IMR-90 (cell line): Measurements from ENCODE around the gene SLCO3A1. TPM values are rescaled to one million over a fixed set of nuclear protein-coding genes. Genes with fewer than 3 reads are reported as not detected.

Source experiments
- ATAC-seq: fragments of 200-7000 bp; cut with Tn5 transposase; 2 replicates; pipeline ENCODE4 v1.9.1; 2020; ENCODE audit warnings: low read depth, mild to moderate bottlenecking, moderate library complexity
- BruUV-seq: library from RNA; stranded (reverse); fragments of 400-500 nt; replicated peaks from 2 replicates; lab custom pipeline; 2021; lab: Mats Ljungman, UMichigan
- CTCF ChIA-PET: fragments of 300-600 bp; formaldehyde crosslinking; extraction: SDS; loops from one replicate; lab custom pipeline; 2021; ENCODE audit warnings: antibody characterized with exemption; lab: Yijun Ruan, JAX
- POLR2A ChIA-PET: fragments of 300-600 bp; sonication (Branson Sonifier 250); formaldehyde crosslinking; loops from one replicate; lab custom pipeline; 2022; ENCODE audit warnings: antibody characterized with exemption; ENCODE audit not compliant: unreplicated experiment; lab: Charles Lee
- DNase-seq: peaks from one replicate; pipeline ENCODE4 v3.0.0; 2013
- H2AFZ ChIP-seq: replicated peaks from 2 replicates; pipeline ENCODE3; 2013; ENCODE audit warnings: low read length, mild to moderate bottlenecking; ENCODE audit not compliant: poor library complexity
- H2AK5ac ChIP-seq: 2 replicates; pipeline ENCODE4 v1.6.1; 2013; ENCODE audit warnings: low read depth, low read length, inconsistent platforms
- H2AK9ac ChIP-seq: replicated peaks from 2 replicates; pipeline ENCODE3; 2013; ENCODE audit warnings: mild to moderate bottlenecking, low read depth, low read length, moderate library complexity; ENCODE audit not compliant: poor library complexity
- H2BK120ac ChIP-seq: 2 replicates; pipeline ENCODE4 v1.6.1; 2013; ENCODE audit warnings: low read depth, low read length, inconsistent platforms
- H2BK15ac ChIP-seq: 3 replicates; pipeline ENCODE4 v1.6.1; 2013; ENCODE audit warnings: low read depth, low read length, inconsistent platforms
- H2BK20ac ChIP-seq: 2 replicates; pipeline ENCODE4 v1.6.1; 2013; ENCODE audit warnings: low read depth, mild to moderate bottlenecking, inconsistent platforms, low read length, moderate library complexity
- H2BK5ac ChIP-seq: 2 replicates; pipeline ENCODE4 v1.6.1; 2013; ENCODE audit warnings: mild to moderate bottlenecking, low read depth, low read length, inconsistent platforms; ENCODE audit not compliant: poor library complexity, severe bottlenecking
- H3K14ac ChIP-seq: replicated peaks from 2 replicates; pipeline ENCODE4 v1.6.1; 2013; ENCODE audit warnings: low read depth, low read length, inconsistent platforms
- H3K18ac ChIP-seq: 2 replicates; pipeline ENCODE4 v1.6.1; 2013; ENCODE audit warnings: low read depth, low read length, control low read depth
- H3K23ac ChIP-seq: 2 replicates; pipeline ENCODE4 v1.6.1; 2013; ENCODE audit warnings: low read depth, low read length, inconsistent platforms
- H3K27ac ChIP-seq: 2 replicates; pipeline ENCODE4 v1.5.1; 2013; ENCODE audit warnings: mild to moderate bottlenecking, control low read depth, low read length; ENCODE audit not compliant: insufficient read depth
- H3K27me3 ChIP-seq: 2 replicates; pipeline ENCODE4 v1.6.1; 2013; ENCODE audit warnings: low read length; ENCODE audit not compliant: control insufficient read depth, insufficient read depth
- H3K36me3 ChIP-seq: 2 replicates; pipeline ENCODE4 v1.6.1; 2013; ENCODE audit warnings: low read length, mixed read lengths; ENCODE audit not compliant: control insufficient read depth, insufficient read depth
- H3K4ac ChIP-seq: 2 replicates; pipeline ENCODE4 v1.6.1; 2013; ENCODE audit warnings: low read depth, low read length, inconsistent platforms
- H3K4me1 ChIP-seq: 2 replicates; pipeline ENCODE4 v1.6.1; 2013; ENCODE audit warnings: low read length, mixed read lengths; ENCODE audit not compliant: control insufficient read depth, insufficient read depth
- H3K4me2 ChIP-seq: 2 replicates; pipeline ENCODE4 v1.6.1; 2013; ENCODE audit warnings: low read depth, mild to moderate bottlenecking, control low read depth, low read length, moderate library complexity
- H3K4me3 ChIP-seq: 2 replicates; pipeline ENCODE4 v1.5.1; 2013; ENCODE audit warnings: low read depth, mild to moderate bottlenecking, control low read depth, low read length, moderate library complexity; ENCODE audit not compliant: insufficient read depth
- H3K56ac ChIP-seq: 2 replicates; pipeline ENCODE4 v1.6.1; 2013; ENCODE audit warnings: low read length, inconsistent platforms; ENCODE audit not compliant: insufficient read depth; ENCODE audit errors: extremely low read depth
- H3K79me1 ChIP-seq, 2 experiments: 2 replicates each; pipeline ENCODE4 v1.6.1; 2013; ENCODE audit warnings: low read length in 2 of 2, inconsistent platforms in 1 of 2, low read depth in 1 of 2
- H3K9ac ChIP-seq: 2 replicates; pipeline ENCODE4 v1.6.1; 2013; ENCODE audit warnings: low read depth, low read length, control low read depth
- H3K9me1 ChIP-seq: 2 replicates; pipeline ENCODE4 v1.6.1; 2013; ENCODE audit warnings: low read length, inconsistent platforms; ENCODE audit not compliant: insufficient read depth
- H3K9me3 ChIP-seq: 2 replicates; pipeline ENCODE4 v1.6.1; 2013; ENCODE audit warnings: low read length; ENCODE audit not compliant: control insufficient read depth, insufficient read depth
- H4K20me1 ChIP-seq: 2 replicates; pipeline ENCODE4 v1.6.1; 2013; ENCODE audit warnings: low read length, inconsistent platforms; ENCODE audit not compliant: insufficient read depth
- H4K5ac ChIP-seq: 2 replicates; pipeline ENCODE4 v1.6.1; 2013; ENCODE audit warnings: mild to moderate bottlenecking, low read depth, low read length, control low read depth
- H4K8ac ChIP-seq, 2 experiments: 2 replicates each; pipeline ENCODE4 v1.6.1; 2013; ENCODE audit warnings: low read depth in 2 of 2, low read length in 2 of 2, control low read depth in 1 of 2, inconsistent platforms in 1 of 2
- H4K91ac ChIP-seq: 2 replicates; pipeline ENCODE4 v1.6.1; 2013; ENCODE audit warnings: low read depth, low read length, inconsistent platforms; ENCODE audit not compliant: insufficient read depth
- BHLHE40 ChIP-seq: fragments of 150-350 bp; IDR thresholded peaks from 2 replicates; pipeline ENCODE4 v1.6.1; 2016; ENCODE audit warnings: mild to moderate bottlenecking, low read depth, low read length
- CEBPB ChIP-seq: IDR thresholded peaks from 2 replicates; pipeline ENCODE4 v1.6.1; 2012; ENCODE audit warnings: low read depth, low read length, improper control_type of control experiment
- CHD1 ChIP-seq: IDR thresholded peaks from 2 replicates; pipeline ENCODE4 v1.6.1; 2012; ENCODE audit warnings: low read depth, low read length, improper control_type of control experiment
- ELK1 ChIP-seq: fragments of 150-350 bp; IDR thresholded peaks from 2 replicates; pipeline ENCODE4 v1.6.1; 2016; ENCODE audit warnings: low read depth, mild to moderate bottlenecking, low read length, moderate library complexity, borderline replicate concordance
- FOS ChIP-seq: fragments of 150-350 bp; IDR thresholded peaks from 2 replicates; pipeline ENCODE4 v1.6.1; 2016; ENCODE audit warnings: low read depth, low read length
- MAFK ChIP-seq: IDR thresholded peaks from 2 replicates; pipeline ENCODE4 v1.6.1; 2012; ENCODE audit warnings: low read depth, low read length, improper control_type of control experiment
- MXI1 ChIP-seq: IDR thresholded peaks from 2 replicates; pipeline ENCODE4 v1.6.1; 2012; ENCODE audit warnings: low read depth, mild to moderate bottlenecking, low read length, moderate library complexity, borderline replicate concordance
- NFE2L2 ChIP-seq: fragments of 150-350 bp; IDR thresholded peaks from 2 replicates; pipeline ENCODE4 v1.6.1; 2016; ENCODE audit warnings: low read depth, mild to moderate bottlenecking, low read length
- POLR2A ChIP-seq: IDR thresholded peaks from 2 replicates; pipeline ENCODE4 v1.6.1; 2012; ENCODE audit warnings: mild to moderate bottlenecking, low read depth, low read length
- RAD21 ChIP-seq: IDR thresholded peaks from 2 replicates; pipeline ENCODE4 v1.6.1; 2012; ENCODE audit warnings: low read length, improper control_type of control experiment
- RCOR1 ChIP-seq: IDR thresholded peaks from 2 replicates; pipeline ENCODE4 v1.6.1; 2012; ENCODE audit warnings: mild to moderate bottlenecking, low read length, improper control_type of control experiment; ENCODE audit not compliant: insufficient replicate concordance
- RFX5 ChIP-seq: IDR thresholded peaks from 2 replicates; pipeline ENCODE4 v1.8.0; 2012; ENCODE audit warnings: low read depth, mild to moderate bottlenecking, low read length, moderate library complexity
- SMC3 ChIP-seq: fragments of 150-350 bp; IDR thresholded peaks from 2 replicates; pipeline ENCODE4 v1.6.1; 2016; ENCODE audit warnings: low read depth, mild to moderate bottlenecking, antibody characterized with exemption, low read length, moderate library complexity
- WGBS, 2 experiments: methylation state at CpG; one replicate each; pipeline versions ENCODE4 v1.1.5 to v1.1.7; 2013; ENCODE audit warnings: missing lambda C conversion rate in 2 of 2; ENCODE audit not compliant: insufficient read length in 1 of 2; ENCODE audit errors: extremely low coverage in 2 of 2; 5-methylcytosine and 5-hydroxymethylcytosine counted together
- dilution Hi-C: fragments of 300-500 bp; cut with HindIII; formaldehyde crosslinking; loops from one replicate; pipeline ENCODE4 v1.14.3; 2018; ENCODE audit warnings: low sequenced_read_pairs; ENCODE audit not compliant: unreplicated experiment
- in situ Hi-C: fragments of 300-500 bp; cut with MboI; formaldehyde crosslinking; loops from 3 replicates; pipeline ENCODE4 v1.14.3; 2019; ENCODE audit warnings: low sequenced_read_pairs, inconsistent platforms, mixed read lengths
- intact Hi-C: fragments of 100-400 bp; cut with micrococcal nuclease; formaldehyde crosslinking; loops from 2 replicates; pipeline ENCODE4 v1.10.0; 2022
- polyA plus RNA-seq, 3 experiments: library from polyadenylated mRNA; depleted of rRNA; stranded (reverse); fragments of >200 nt; gene quantifications; 2 replicates each; pipeline ENCODE4 v1.2.3, GENCODE V29; 2012; ENCODE audit warnings: low replicate concordance in 1 of 3
- total RNA-seq: library from RNA; depleted of rRNA; stranded (reverse); fragments of >200 nt; gene quantifications from 2 replicates; pipeline ENCODE4 v1.2.3, GENCODE V29; 2012
- TF ChIP-seq, protein P1 (sequence below): fragments of 150-350 bp; IDR thresholded peaks from 2 replicates; pipeline ENCODE4 v1.6.1; 2017; ENCODE audit warnings: mild to moderate bottlenecking, antibody characterized with exemption, low read length, low read depth
- TF ChIP-seq, protein P2 (sequence below): conservative IDR thresholded peaks from 2 replicates; pipeline ENCODE4 v1.5.1; 2012; ENCODE audit warnings: mild to moderate bottlenecking, low read depth, low read length, improper control_type of control experiment

The SLCO3A1 gene
- total and polyA plus RNA-seq, 2 of the 4 experiments (the other 2 are of a cell fraction): 4.7 to 8.1 TPM

DNA sequence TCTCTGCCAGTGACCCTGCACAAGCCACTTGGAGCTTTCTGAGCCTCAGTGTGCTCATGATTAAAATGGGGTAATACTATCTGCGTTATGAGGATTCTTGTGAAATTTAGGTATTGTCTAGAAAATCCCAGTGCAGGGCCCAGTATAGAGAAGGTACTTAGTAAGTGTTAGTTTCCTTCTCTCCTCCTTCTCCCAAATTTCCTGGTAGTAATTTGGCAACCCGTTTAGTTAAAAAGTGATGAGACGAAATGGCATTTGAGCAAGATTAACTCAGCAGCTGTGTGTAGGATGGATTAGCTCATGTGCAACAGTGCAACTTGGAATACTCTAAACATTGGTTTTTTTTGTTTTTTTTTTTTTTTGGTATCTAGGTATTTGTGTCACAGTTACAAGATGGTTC lies 84.6 kb downstream of the SLCO3A1 start:
- DNase-seq (no peak), ATAC-seq (no peak)
- CTCF ChIA-PET: no interaction called here
- Histone ChIP-seq H3K4me2 (no peak overlapping the region), H4K8ac (no peak overlapping the region), H3K27ac (no peak overlapping the region), H3K56ac (no peak overlapping the region), H3K4ac (no peak overlapping the region), H2BK15ac (no peak overlapping the region), H3K79me1 (peaks cover 3 to 8% of the 10 kb centered on the region in 2 experiments; a peak in 2 of 4 replicates), H3K27me3 (no peaks in the 10 kb centered on the region), H3K4me1 (peaks cover 4% of the 10 kb centered on the region; the same call in 1 of the 2 replicates), H2AK9ac (no peak overlapping the region), H3K9me3 (0 out of 2 replicates have a peak, but pooled peaks cover 1% of the 10 kb centered on the region), H3K9ac (no peak overlapping the region), H4K20me1 (no peaks in the 10 kb centered on the region), H3K14ac (no peak overlapping the region), H2BK5ac (no peak overlapping the region), H2BK120ac (no peak overlapping the region), H3K36me3 (no peaks in the 10 kb centered on the region), H3K23ac (no peak overlapping the region), H3K9me1 (no peaks in the 10 kb centered on the region), H4K5ac (no peak overlapping the region), H4K91ac (no peak overlapping the region), H3K4me3 (no peak overlapping the region), H2BK20ac (no peak overlapping the region), H3K18ac (no peak overlapping the region), H2AK5ac (no peak overlapping the region), H2AFZ (no peak overlapping the region)
- dilution Hi-C loops: no loop called here
- in situ Hi-C loops: no loop called here
- TF ChIP-seq RCOR1: no peak
- no peak for TF ChIP-seq CHD1
- TF ChIP-seq POLR2A: no peak
- TF ChIP-seq FOS: no peak
- no peak for TF ChIP-seq CEBPB
- TF ChIP-seq, protein P1, sequence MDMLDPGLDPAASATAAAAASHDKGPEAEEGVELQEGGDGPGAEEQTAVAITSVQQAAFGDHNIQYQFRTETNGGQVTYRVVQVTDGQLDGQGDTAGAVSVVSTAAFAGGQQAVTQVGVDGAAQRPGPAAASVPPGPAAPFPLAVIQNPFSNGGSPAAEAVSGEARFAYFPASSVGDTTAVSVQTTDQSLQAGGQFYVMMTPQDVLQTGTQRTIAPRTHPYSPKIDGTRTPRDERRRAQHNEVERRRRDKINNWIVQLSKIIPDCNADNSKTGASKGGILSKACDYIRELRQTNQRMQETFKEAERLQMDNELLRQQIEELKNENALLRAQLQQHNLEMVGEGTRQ: no peak
- TF ChIP-seq, protein P2, sequence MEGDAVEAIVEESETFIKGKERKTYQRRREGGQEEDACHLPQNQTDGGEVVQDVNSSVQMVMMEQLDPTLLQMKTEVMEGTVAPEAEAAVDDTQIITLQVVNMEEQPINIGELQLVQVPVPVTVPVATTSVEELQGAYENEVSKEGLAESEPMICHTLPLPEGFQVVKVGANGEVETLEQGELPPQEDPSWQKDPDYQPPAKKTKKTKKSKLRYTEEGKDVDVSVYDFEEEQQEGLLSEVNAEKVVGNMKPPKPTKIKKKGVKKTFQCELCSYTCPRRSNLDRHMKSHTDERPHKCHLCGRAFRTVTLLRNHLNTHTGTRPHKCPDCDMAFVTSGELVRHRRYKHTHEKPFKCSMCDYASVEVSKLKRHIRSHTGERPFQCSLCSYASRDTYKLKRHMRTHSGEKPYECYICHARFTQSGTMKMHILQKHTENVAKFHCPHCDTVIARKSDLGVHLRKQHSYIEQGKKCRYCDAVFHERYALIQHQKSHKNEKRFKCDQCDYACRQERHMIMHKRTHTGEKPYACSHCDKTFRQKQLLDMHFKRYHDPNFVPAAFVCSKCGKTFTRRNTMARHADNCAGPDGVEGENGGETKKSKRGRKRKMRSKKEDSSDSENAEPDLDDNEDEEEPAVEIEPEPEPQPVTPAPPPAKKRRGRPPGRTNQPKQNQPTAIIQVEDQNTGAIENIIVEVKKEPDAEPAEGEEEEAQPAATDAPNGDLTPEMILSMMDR: no peak
- TF ChIP-seq BHLHE40: no peak
- no peak for TF ChIP-seq RAD21
- TF ChIP-seq MXI1: no peak
- no peak for TF ChIP-seq ELK1
- TF ChIP-seq MAFK: no peak
- no peak for TF ChIP-seq SMC3
- TF ChIP-seq RFX5: no peak
- no peak for TF ChIP-seq NFE2L2
- POLR2A ChIA-PET: no interaction called here
- intact Hi-C loops: no loop called here
- WGBS, 2 experiments: no CpG with 5 or more reads among the region's 3 CpGs
- no TSS peak for BruUV-seq
